RWPE1 (cell line): ENCODE measurements around the gene CEMIP.

Experiments
- CTCF ChIA-PET: fragments of 350-600 bp; sonication (Branson Sonifier 250); formaldehyde crosslinking; extraction: SDS; loops from one replicate; lab custom pipeline; 2021; lab: Yijun Ruan, JAX
- POLR2A ChIA-PET: fragments of 400-600 bp; formaldehyde crosslinking; extraction: SDS; loops from one replicate; lab custom pipeline; 2020; ENCODE audit warnings: antibody characterized with exemption; ENCODE audit not compliant: low non-redundant PET; lab: Yijun Ruan, JAX
- DNase-seq: peaks from one replicate; pipeline ENCODE4 v3.0.0; 2012; ENCODE audit warnings: low spot score
- H3K27ac ChIP-seq: fragments of 450-650 bp; 2 replicates; pipeline ENCODE4 v1.5.1; 2017
- CTCF ChIP-seq: fragments of 450-650 bp; conservative IDR thresholded peaks from 2 replicates; pipeline ENCODE4 v1.5.1; 2017; ENCODE audit warnings: low read depth, mild to moderate bottlenecking

CEMIP gene

GRCh38 chr15:80790236-80790635 lies 11.1 kb downstream of the CEMIP start:
- CTCF ChIA-PET, result interaction anchor here (1.0 to 1.8 kb wide), 2 partner anchors 11 to 170 kb away, joined by 3 to 4 read pairs; partner anchors contain the start of gene CEMIP
- no peak for DNase-seq
- H3K27ac ChIP-seq, result no peak overlapping the region
- TF ChIP-seq CTCF, result no peak
- POLR2A ChIA-PET, result no interaction called here

GRCh38 chr15:80791004-80791403 lies 11.8 kb downstream of the CEMIP start:
- ChIA-PET CTCF (interaction anchor here (0.6 to 0.7 kb wide), 2 partner anchors 123 to 130 kb away, joined by 4 to 5 read pairs; no protein-coding TSS in a partner anchor), POLR2A (interaction anchor here (0.7 kb wide), 1 partner anchor 301 kb away, joined by 10 read pairs; no protein-coding TSS in a partner anchor)
- DNase-seq, result no peak
- no peak overlapping the region for H3K27ac ChIP-seq
- no peak for TF ChIP-seq CTCF

- ChIA-PET CTCF (interaction anchor here (1.0 kb wide), 1 partner anchor 332 kb away, joined by 3 read pairs; no protein-coding TSS in a partner anchor), POLR2A (no interaction called here)
- TF ChIP-seq CTCF, result no peak
- no peak for DNase-seq
- no peak overlapping the region for H3K27ac ChIP-seq
Observed at GRCh38 chr15:80796407-80796806, 17.2 kb downstream of the CEMIP start.

GRCh38 chr15:80798911-80799310 lies 19.7 kb downstream of the CEMIP start:
- DNase-seq, result no peak
- no peak overlapping the region for H3K27ac ChIP-seq
- POLR2A ChIA-PET, result no interaction called here
- CTCF ChIA-PET, result no interaction called here
- no peak for TF ChIP-seq CTCF

- TF ChIP-seq CTCF, result no peak
- DNase-seq, result no peak
- CTCF ChIA-PET, result no interaction called here
- H3K27ac ChIP-seq, result no peak overlapping the region
- POLR2A ChIA-PET, result no interaction called here
Observed at GRCh38 chr15:80800067-80800466, 20.9 kb downstream of the CEMIP start.

- ChIA-PET POLR2A (no interaction called here), CTCF (no interaction called here)
- no peak for DNase-seq
- H3K27ac ChIP-seq, result no peak overlapping the region
- TF ChIP-seq CTCF, result no peak
Observed at GRCh38 chr15:80801891-80802680, 22.9 kb downstream of the CEMIP start.
